Neuron (in vitro differentiated cells): ENCODE data around the gene FOLR1.
A peak's percentile ranks its signal among the peaks of the same experiment; 100 is the strongest.

Source experiments
- H2AFZ ChIP-seq: one replicate; pipeline ENCODE4 v1.6.1; 2013; ENCODE audit warnings: low read depth, mild to moderate bottlenecking, inconsistent platforms, low read length, moderate library complexity
- H3K27me3 ChIP-seq: one replicate; pipeline ENCODE4 v1.6.1; 2013; ENCODE audit warnings: low read length; ENCODE audit not compliant: insufficient read depth
- H3K36me3 ChIP-seq: one replicate; pipeline ENCODE4 v1.6.1; 2013; ENCODE audit warnings: low read length; ENCODE audit not compliant: insufficient read depth
- H3K4me1 ChIP-seq: one replicate; pipeline ENCODE4 v1.6.1; 2013; ENCODE audit warnings: low read length; ENCODE audit not compliant: insufficient read depth
- H3K4me3 ChIP-seq: 2 replicates; pipeline ENCODE4 v1.5.1; 2013; ENCODE audit warnings: mild to moderate bottlenecking, low read length, moderate library complexity
- H3K9me3 ChIP-seq: one replicate; pipeline ENCODE4 v1.6.1; 2013; ENCODE audit warnings: low read length

FOLR1 gene

GRCh38 chr11:72222106-72222891 is 30.4 kb downstream of the FOLR1 start:
- H3K9me3 ChIP-seq = no peaks in the 10 kb centered on the region
- peaks cover 4% of the 10 kb centered on the region for H3K36me3 ChIP-seq
- peak overlapping the region; percentile 74 for H3K4me3 ChIP-seq
- peaks cover 10% of the 10 kb centered on the region for H3K4me1 ChIP-seq
- H3K27me3 ChIP-seq = peaks cover 11% of the 10 kb centered on the region
- peak overlapping the region; percentile 76 for H2AFZ ChIP-seq

GRCh38 chr11:72222907-72223614 is 31.1 kb downstream of the FOLR1 start:
- Histone ChIP-seq H3K4me1 (peaks cover 10% of the 10 kb centered on the region), H3K9me3 (no peaks in the 10 kb centered on the region), H2AFZ (peak overlapping the region; percentile 76), H3K36me3 (peaks cover 9% of the 10 kb centered on the region), H3K27me3 (peaks cover 11% of the 10 kb centered on the region), H3K4me3 (peak overlapping the region; percentile 74)

GRCh38 chr11:72223615-72224563 is 31.9 kb downstream of the FOLR1 start:
- H3K27me3 ChIP-seq = peaks cover 5% of the 10 kb centered on the region
- peaks cover 17% of the 10 kb centered on the region for H3K36me3 ChIP-seq
- H3K4me3 ChIP-seq = peak overlapping the region; percentile 74
- H2AFZ ChIP-seq = peak overlapping the region; percentile 76
- H3K4me1 ChIP-seq = peaks cover 10% of the 10 kb centered on the region
- H3K9me3 ChIP-seq = no peaks in the 10 kb centered on the region

GRCh38 chr11:72224564-72225410 is 32.8 kb downstream of the FOLR1 start, which contains the start of gene INPPL1:
TSS of gene INPPL1 (plus strand) at chr11:72224767. CDS start at chr11:72224985, 218 bp downstream.
- H2AFZ ChIP-seq = peak within 1 kb of the TSS; percentile 76
- no peaks in the 10 kb centered on the region for H3K9me3 ChIP-seq
- peaks cover 10% of the 10 kb centered on the region for H3K4me1 ChIP-seq

GRCh38 chr11:72225411-72225951 is 33.5 kb downstream of the FOLR1 start:
- H3K4me1 ChIP-seq = peaks cover 10% of the 10 kb centered on the region
- H3K36me3 ChIP-seq = peaks cover 33% of the 10 kb centered on the region
- H3K4me3 ChIP-seq = peak overlapping the region; percentile 74
- no peaks in the 10 kb centered on the region for H3K9me3 ChIP-seq
- H2AFZ ChIP-seq = peak overlapping the region; percentile 10
- H3K27me3 ChIP-seq = peaks cover 2% of the 10 kb centered on the region

More at GRCh38 chr11:72224564-72225410, 32.8 kb downstream of the FOLR1 start, which contains the start of gene INPPL1:
- Histone ChIP-seq H3K4me3 (peak within 1 kb of the TSS; percentile 74), H3K36me3 (peaks cover 26% of the 10 kb centered on the region), H3K27me3 (peaks cover 2% of the 10 kb centered on the region)

GRCh38 chr11:72226701-72227100 is 34.8 kb downstream of the FOLR1 start:
- Histone ChIP-seq H3K36me3 (peaks cover 45% of the 10 kb centered on the region), H3K9me3 (no peaks in the 10 kb centered on the region), H2AFZ (no peak overlapping the region), H3K4me3 (no peak overlapping the region), H3K4me1 (peaks cover 10% of the 10 kb centered on the region), H3K27me3 (no peaks in the 10 kb centered on the region)

- Histone ChIP-seq H3K4me3 (no peak overlapping the region), H3K27me3 (no peaks in the 10 kb centered on the region), H3K9me3 (no peaks in the 10 kb centered on the region), H3K36me3 (peaks cover 54% of the 10 kb centered on the region), H2AFZ (no peak overlapping the region), H3K4me1 (peaks cover 10% of the 10 kb centered on the region)
Measured at GRCh38 chr11:72227316-72228228, 35.6 kb downstream of the FOLR1 start.

- H3K36me3 ChIP-seq = peaks cover 61% of the 10 kb centered on the region
- peaks cover 7% of the 10 kb centered on the region for H3K4me1 ChIP-seq
- no peak overlapping the region for H2AFZ ChIP-seq
- H3K4me3 ChIP-seq = no peak overlapping the region
- no peaks in the 10 kb centered on the region for H3K9me3 ChIP-seq
- H3K27me3 ChIP-seq = no peaks in the 10 kb centered on the region
Measured at GRCh38 chr11:72228229-72228843, 36.4 kb downstream of the FOLR1 start.

GRCh38 chr11:72228844-72229231 is 36.9 kb downstream of the FOLR1 start:
- H3K4me1 ChIP-seq = peaks cover 7% of the 10 kb centered on the region
- H3K27me3 ChIP-seq = no peaks in the 10 kb centered on the region
- H3K4me3 ChIP-seq = no peak overlapping the region
- no peak overlapping the region for H2AFZ ChIP-seq
- no peaks in the 10 kb centered on the region for H3K9me3 ChIP-seq
- H3K36me3 ChIP-seq = peaks cover 66% of the 10 kb centered on the region

GRCh38 chr11:72229336-72229924 is 37.5 kb downstream of the FOLR1 start:
- H3K4me3 ChIP-seq = no peak overlapping the region
- peaks cover 71% of the 10 kb centered on the region for H3K36me3 ChIP-seq
- no peak overlapping the region for H2AFZ ChIP-seq
- no peaks in the 10 kb centered on the region for H3K27me3 ChIP-seq
- H3K4me1 ChIP-seq = peaks cover 7% of the 10 kb centered on the region
- no peaks in the 10 kb centered on the region for H3K9me3 ChIP-seq
